GM18517 (cell line): ENCODE data around the gene NUFIP2.
"Not testable (repeated sequence)": the region's sequence is repeated elsewhere in the genome, so short reads cannot be mapped to it uniquely, and the experiment has no call there.

ENCODE experiments used
- ATAC-seq: cut with Tn5 transposase; IDR thresholded peaks from one replicate; pipeline ENCODE4 v1.9.1; 2021; ENCODE audit warnings: mild to moderate bottlenecking, moderate library complexity; ENCODE audit not compliant: unreplicated experiment

NUFIP2 gene, protein sequence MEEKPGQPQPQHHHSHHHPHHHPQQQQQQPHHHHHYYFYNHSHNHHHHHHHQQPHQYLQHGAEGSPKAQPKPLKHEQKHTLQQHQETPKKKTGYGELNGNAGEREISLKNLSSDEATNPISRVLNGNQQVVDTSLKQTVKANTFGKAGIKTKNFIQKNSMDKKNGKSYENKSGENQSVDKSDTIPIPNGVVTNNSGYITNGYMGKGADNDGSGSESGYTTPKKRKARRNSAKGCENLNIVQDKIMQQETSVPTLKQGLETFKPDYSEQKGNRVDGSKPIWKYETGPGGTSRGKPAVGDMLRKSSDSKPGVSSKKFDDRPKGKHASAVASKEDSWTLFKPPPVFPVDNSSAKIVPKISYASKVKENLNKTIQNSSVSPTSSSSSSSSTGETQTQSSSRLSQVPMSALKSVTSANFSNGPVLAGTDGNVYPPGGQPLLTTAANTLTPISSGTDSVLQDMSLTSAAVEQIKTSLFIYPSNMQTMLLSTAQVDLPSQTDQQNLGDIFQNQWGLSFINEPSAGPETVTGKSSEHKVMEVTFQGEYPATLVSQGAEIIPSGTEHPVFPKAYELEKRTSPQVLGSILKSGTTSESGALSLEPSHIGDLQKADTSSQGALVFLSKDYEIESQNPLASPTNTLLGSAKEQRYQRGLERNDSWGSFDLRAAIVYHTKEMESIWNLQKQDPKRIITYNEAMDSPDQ

DNA sequence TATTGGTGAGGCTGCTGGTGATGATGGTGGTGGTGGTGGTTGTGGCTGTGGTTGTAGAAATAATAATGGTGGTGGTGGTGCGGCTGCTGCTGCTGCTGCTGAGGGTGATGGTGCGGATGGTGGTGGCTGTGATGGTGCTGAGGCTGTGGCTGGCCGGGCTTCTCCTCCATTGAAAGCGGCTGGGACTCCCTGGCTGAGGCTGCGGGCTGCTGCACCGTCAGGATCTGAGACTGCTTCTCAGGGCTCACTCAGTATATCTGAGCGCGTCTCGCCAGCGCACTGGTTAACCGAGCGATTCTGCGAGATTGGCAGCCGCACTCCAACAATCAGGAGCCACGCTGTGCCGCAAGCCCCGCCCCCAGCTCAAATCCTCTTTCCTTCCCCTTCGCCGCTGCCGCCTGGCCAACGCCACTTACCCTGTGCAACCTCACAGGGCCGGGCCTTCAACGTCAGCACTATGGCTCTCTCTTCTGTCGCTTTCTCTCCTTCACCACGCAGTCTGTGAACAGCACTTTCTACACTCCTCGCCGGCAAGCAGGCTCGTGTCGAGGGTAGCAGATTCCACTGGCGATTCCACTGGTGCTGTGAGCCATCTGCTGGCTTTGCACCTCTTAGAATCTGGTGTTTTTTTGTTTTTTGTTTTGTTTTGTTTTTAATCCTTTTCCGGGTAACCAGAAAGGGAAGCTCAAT is at the start of gene NUFIP2:
NUFIP2 (minus strand) TSS at position 259 of the 690 bp plus-strand sequence; CDS start at position 170, 89 bp downstream.
- ATAC-seq, result peak; percentile 86

DNA sequence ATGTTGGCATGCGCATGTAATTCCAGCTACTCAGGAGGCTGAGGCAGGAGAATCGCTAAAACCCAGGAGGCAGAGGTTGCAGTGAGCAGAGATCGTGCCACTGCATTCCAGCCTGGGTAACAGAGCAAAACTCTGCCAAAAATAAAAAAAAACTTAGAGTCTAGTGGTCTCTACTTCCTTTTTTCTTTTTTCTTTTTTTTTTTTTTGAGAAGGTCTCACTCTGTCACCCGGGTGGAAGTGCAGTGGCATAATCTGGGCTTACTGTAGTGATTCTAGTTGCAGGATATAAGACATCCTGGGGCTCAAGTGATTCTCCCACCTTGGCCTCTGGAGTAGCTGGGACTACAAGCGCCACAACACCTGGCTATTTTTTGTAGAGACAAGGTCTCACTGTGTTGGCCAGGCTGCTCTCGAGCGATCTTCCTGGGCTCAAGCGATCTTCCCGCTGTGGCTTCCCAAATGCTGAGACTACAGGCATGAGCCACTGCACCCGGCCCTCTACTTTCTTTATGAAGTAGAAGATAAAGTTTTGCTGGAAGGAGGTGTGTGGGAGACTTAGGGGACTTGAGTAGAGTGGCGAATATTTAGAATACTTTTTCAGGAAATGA is 48.3 kb upstream of the NUFIP2 start:
- ATAC-seq, result no peak

DNA sequence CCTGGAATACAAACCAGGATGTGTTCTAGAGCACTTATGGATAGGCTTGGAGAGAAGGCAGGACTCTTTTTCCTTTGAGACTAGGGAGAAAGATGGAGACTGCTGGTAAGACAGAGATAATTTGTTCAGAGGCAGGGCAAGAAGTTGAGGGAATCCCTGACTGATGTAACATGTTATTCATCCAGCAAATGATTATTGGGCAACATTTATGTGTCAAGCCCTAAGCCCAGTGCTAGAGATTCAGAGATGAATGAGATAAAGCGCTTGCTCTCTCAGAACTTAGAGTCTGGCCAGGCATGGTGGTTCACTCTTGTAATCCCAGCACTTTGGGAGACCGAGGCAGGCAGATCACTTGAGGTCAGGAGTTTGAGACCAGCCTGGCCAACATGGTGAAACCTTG is 47.8 kb upstream of the NUFIP2 start:
- ATAC-seq, result no peak

DNA sequence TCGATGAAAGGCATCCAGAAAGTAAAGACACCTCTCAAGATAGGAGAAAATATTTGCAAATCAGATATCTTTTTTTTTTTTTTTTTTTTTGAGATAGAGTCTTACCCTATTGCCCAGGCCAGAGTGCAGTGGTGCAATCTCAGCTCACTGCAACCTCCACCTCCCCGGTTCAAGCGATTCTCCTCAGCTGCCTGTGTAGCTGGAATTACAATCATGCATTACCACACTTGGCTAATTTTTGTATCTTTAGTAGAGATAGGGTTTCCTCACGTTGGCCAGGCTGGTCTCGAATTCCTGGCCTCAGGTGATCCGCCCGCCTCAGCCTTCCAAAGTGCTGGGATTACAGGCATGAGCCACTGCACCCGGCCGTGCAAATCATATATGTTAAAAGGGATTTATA is 45.1 kb upstream of the NUFIP2 start:
- not testable (repeated sequence) for ATAC-seq

DNA sequence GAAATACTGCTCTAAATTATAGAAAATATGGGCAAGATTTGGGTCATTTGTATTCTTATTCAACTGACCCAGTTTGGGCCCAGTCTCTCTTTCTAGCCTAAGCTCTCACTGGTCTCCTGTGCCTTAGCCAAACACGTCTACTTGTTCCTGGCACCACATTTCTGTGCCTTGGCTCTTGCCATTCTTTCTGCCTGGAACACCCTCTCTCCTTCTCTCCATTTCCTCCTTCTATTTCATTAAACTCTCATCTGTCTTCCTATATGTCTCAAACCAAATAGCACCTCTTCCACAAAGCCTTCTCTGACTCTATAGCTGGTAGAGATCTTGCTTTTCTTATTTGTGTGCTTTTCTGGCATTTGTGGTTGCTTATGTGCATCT is 37.7 kb upstream of the NUFIP2 start:
- no peak for ATAC-seq

DNA sequence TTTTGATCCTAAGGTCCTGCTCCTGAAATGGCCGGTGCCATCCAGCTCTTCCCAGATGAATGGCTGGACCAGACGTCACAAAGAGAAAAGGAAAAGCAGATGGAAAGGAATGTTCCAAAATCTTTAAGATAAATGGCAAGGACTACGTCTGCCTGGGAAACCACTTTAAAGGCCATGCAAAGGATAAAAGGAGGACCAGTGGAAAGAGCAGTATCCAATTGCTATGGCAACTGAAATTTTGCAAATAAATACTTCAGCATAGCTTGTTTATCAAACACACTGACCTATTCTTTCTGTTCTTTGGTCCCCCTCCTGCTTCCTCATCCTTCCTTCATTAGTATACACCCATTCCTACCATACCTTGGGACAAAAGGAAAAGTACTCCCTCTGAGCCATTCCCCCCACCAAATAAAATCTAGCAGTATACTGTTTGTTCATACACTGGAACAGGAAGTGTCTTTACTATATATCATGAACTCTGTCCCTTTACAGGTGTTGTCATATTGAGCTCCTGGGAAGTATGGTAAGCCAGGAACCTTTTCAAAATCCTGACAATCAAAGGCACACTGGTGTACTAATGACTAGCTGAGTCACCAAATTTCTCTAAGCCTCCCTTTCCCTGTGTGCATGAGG is 37.2 kb upstream of the NUFIP2 start:
- no peak for ATAC-seq

DNA sequence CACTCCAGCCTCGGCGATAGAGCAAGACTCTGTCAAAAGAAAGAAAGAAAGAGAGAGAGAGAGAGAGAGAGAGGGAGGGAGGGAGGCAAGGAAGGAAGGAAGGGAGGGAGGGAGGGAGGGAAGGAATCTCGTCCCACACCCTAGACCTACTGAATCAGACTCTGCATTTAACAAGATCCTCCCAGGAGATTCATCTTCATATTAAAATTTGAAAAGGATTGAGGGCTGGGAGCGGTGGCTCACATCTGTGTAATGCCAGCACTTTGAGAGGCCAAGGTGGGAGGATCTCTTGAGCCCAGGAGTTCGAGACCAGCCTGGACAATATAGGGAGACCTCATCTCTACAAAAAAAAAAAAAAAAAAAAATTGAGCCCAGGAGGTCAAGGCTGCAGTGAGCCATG is 33.5 kb upstream of the NUFIP2 start:
- no peak for ATAC-seq

DNA sequence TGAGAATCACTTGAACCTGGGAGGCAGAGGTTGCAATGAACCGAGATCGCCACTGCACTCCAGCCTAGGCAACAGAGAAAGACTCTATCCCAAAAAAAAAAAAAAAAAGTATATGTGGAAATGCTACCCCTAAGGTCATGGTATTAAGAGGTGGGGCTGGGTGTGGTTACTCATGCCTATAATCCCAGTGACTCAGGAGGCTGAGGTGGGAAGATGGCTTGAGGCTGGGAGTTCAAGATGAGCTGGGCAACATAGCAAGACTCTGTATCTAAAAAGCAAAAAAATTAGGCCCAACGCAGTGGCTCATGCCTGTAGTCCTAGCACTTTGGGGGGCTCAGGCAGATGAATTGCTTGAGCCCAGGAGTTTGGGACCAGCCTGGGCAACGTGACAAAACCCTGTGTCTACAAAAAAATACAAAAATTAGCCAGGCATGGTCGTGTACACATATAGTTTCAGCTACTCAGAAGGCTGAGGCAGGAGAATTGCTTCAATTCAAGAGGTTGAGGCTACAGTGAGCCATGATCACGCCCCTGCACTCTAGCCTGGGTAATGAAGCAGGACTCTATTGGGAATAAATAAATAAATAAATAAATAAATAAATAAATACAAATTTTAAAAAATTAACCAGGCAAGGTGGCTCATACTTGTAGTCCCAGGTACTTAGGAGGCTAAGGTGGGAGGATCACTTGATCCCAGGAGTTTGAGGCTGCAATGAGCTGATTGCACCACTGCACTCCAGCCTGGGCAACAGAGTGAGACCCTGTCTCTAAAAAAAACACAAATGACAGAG is 32.3 kb upstream of the NUFIP2 start:
- ATAC-seq, result no peak

DNA sequence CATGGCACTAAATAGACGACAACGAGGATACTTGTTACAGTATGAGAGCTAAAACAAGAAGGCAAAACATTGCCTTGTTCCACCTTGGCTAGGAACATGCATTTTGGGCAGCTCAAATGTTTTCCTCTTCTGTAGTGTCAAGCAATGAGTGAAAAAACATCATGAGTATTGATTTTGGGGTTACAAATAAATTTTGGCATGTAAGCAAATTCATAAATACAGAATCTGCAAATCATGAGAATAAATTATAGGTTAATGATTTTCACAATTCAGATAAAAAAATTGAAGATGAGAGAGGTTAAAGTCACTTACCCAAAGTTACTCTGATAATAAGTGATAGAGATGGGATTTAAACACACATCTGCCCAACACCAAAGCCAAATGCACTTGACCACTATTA is 28.4 kb upstream of the NUFIP2 start:
- ATAC-seq, result no peak

DNA sequence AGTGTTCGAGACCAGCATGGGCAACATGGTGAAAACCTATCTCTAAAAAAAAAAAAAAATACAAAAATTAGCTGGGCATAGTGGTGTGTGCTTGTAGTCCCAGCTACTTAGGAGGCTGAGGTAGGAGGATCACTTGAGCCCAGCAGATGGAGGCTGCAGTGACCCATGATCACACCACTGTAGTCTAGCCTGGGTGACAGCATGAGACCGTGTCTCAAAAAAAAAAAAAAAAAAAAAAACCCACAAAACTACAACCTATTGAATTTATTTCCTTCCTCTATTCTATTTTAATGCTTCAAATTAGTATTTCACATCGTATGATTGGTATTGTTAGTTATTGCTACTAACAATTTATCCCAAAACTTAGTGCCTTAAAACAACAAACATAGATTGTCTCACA is 9.4 kb upstream of the NUFIP2 start:
- ATAC-seq, result no peak

DNA sequence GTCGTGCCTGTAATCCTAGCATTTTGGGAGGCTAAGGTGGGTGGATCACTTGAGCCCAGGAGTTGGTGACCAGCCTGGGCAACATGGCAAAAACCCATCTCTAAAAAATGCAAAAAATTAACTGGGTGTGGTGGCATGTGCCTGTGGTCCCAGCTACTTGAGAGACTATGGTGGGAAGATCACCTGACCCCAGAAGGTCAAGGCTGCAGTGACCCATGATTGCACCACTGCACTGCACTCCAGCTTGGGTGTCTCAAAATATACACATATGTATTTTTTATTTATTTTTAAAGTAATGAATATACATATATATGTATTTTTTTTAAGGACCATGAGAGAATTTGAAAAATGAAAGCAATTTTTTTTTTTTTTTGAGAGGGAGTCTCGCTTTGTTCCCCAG is 5.1 kb upstream of the NUFIP2 start:
- no peak for ATAC-seq

DNA sequence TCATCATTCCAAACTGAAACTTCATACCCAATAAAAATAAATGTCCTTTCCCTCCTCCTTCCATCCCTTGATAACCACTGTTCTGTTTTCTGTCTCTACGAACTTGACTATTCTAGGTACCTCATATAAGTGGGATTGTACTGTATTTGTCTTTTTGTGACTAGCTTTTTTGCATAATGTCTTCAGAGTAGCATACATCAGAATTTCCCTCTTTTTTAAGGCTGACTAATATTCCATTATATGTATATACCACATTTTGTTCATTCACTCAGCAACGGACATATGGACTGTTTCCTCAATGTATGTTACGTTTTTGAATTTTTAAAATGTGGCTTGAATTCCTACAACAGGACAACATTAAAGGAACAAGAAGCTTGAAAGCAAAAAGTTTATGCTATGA is 1.5 kb upstream of the NUFIP2 start:
- ATAC-seq, result no peak

DNA sequence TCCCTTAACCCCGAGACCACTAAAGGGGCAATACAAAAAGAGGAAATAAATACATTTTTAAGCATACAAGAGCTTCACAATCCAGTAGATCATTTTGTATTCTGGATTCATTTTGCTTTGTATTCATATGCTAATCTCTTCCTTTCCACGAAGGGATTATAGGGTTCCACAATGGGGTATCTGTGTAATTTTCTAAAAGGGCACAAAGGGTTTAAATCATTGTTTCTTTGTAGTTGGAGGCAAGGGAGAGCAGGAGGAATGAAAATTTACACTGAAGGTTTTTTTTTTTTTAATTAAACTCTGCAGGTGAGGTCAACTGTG is 592 bp upstream of the NUFIP2 start:
- ATAC-seq, result no peak

DNA sequence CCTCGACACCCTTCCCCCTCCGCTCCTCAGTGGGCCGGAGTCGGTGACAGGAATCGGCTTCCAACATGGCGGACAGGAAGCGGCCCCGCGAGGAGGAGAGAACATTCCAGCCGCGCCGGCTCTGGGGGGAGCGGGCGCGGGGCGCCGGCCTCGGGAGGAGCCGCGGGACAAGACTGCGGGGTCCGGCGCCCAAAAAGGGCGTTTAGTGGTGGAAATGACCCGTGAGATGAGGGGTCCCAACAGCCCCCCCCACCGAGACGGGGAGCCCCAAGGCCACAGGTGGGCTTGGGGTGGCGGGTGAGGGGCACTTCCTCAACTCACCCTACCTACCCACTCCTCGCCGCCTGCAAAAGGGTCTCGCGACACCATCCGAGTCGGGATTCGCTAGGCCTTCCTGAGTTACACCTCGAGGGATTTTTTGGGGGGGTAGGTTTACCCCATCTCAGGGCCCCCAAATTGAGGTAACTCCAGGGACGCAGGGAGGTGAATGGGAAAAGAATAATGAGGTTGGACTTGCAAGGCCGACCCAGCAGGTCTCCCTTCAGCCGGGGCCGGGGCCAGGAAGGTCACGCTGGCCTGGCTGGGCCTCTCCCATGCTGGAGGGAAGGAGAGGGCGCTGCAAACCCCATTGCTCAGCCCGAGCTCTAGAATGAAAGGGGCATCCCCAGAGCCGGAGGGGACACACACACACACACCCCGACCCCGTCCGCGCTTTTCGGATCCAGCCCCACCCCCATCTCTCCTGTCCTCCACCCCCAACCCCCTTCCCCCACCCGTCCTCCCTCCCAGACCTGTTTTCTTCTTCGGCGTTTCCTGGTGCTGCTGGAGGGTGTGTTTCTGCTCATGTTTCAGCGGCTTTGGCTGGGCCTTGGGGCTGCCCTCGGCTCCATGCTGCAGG is 707 bp downstream of the NUFIP2 start:
- ATAC-seq, result no peak

DNA sequence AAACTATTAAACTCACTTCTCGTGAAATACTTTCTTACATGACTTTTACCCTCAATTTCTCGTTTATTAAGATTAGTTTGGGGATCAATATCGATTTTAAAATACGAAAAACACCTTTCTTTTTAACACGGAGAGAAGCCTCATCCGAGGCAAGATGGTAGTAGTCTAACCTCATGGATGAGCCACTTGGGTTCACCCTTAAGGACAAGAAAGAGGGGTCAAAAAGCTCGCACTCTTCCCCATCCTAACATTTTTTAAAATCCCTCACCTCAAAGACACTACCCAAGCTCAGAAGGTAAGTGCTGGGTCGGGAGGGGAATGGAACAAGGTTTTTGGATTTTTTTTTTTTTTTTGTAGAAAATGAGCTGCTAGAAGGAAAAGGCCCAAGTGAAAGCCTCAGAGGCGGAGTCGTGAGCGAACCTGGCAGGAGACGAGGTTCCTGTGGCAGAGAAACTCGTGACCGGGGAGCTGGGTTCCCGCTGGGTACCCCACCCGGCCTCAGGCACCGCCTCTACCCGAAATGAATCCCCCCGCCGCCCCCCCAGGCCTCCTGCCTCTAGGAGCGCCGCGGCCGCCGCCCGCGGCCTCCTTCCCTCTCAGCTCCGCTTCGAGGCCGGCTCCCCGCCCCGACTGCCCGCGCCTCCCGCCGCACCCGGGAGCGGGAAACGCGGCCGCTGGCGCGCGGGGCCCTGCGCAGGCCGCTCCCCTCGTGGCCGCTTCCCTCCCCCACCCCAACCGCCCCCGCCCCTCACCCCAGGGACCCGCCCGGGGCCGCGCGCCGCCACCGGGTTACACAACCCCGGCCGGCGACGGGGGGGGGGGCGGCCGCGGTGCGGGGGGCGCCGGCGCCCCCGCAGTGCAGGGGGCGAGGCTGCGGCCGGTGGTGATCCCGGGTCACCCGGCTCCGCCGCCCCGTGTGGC is 1.6 kb downstream of the NUFIP2 start:
- no peak for ATAC-seq

DNA sequence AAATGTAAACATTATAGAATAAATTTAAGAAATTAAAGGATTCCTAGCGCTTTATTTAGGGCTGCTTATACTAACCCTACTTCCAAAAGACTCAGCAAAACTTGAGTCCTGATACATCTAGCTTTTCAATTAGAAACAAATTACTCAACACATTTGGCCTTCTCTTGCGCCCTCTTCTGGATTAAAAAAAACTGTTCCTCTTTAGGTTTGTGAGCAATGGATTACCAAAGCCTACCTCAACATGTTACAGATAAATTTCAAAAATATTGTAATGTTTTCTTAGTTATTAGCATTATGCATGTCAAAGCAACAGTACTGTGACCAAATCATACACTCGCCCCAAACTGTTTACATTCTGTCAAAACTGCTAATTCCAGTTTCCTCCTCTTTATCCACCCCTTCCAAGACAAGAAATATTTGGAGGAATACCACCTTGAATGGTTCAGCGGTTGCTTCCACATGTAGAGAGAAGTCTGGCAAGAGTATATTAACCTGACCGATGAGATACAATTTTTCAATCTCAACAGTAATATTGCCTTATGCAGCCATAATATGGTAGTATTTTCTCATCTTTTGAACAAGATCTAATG is 2.7 kb downstream of the NUFIP2 start:
- ATAC-seq, result no peak

DNA sequence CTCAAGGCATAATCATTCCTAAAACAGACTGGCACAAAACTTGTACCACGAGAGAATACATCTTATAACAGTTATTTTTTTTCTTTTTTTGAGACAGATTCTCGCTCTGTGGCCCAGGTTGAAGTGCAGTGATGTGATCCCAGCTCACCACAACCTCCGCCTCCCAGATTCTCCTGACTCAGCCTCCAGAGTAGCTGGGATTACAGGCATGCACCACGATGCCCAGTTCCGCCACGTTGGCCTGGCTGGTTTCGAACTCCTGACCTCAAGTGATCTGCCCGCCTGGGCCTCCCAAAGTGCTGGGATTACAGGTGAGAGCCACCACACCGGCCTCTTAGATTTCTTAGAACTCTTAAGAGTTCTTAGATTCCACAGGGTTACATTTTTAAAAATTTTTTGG is 4.1 kb downstream of the NUFIP2 start:
- no peak for ATAC-seq

DNA sequence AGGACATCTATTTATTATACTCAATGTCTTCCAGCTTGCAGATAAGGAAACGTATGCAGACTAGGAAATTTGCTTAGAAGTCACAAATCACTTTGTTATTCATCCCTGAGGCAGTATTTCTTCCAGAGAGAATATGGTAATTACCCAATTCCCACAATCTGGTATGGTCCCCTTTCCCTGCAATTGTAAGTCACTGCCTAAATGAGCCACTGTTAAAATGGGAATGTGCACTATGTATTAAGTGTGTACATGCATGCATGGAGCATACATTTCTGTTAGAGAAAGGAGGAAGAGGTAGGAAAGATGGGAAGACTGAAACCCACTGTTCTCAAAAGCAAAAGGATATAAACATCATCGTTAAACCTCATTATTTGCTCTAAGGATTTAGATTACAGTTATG is 10.0 kb downstream of the NUFIP2 start:
- ATAC-seq, result no peak
